SU-DHL-6 (cell line): Measurements from ENCODE around the gene FAM53A.
"Not testable (repeated sequence)": the region's sequence is repeated elsewhere in the genome, so short reads cannot be mapped to it uniquely, and the experiment has no call there.

Experiments used
- H2AFZ ChIP-seq: fragments of 200-600 bp; sonication (generic); 2 replicates; pipeline ENCODE4 v1.6.1; 2014; ENCODE audit warnings: low read depth, mild to moderate bottlenecking, moderate library complexity, mixed read lengths, antibody characterized with exemption, low read length; ENCODE audit not compliant: severe bottlenecking
- H3F3A ChIP-seq: fragments of 200-600 bp; shearing (Covaris generic); 2 replicates; pipeline ENCODE4 v1.6.0; 2016; ENCODE audit warnings: antibody characterized with exemption, mild to moderate bottlenecking; ENCODE audit not compliant: insufficient read depth
- H3K27ac ChIP-seq: fragments of 200-600 bp; sonication (generic); 2 replicates; pipeline ENCODE4 v1.5.1; 2016; ENCODE audit warnings: low read depth, mild to moderate bottlenecking, low read length, moderate library complexity, mixed read lengths
- H3K27me3 ChIP-seq: fragments of 200-600 bp; sonication (generic), shearing (Covaris generic); 2 replicates; pipeline ENCODE4 v1.6.0; 2014; ENCODE audit warnings: mild to moderate bottlenecking, low read length
- H3K36me3 ChIP-seq: fragments of 200-600 bp; sonication (generic); 2 replicates; pipeline ENCODE4 v1.6.1; 2014; ENCODE audit warnings: mild to moderate bottlenecking, low read length, mixed read lengths
- H3K4me2 ChIP-seq: fragments of 300-600, 200-600 bp; shearing (Covaris generic), sonication (generic); 2 replicates; pipeline ENCODE4 v1.6.0; 2014; ENCODE audit warnings: low read length, low read depth, mild to moderate bottlenecking; ENCODE audit not compliant: poor library complexity, severe bottlenecking
- H3K4me3 ChIP-seq: fragments of 200-600 bp; sonication (generic); 2 replicates; pipeline ENCODE4 v1.5.1; 2014; ENCODE audit warnings: antibody characterized with exemption, low read length, mild to moderate bottlenecking, mixed read lengths; ENCODE audit not compliant: insufficient read depth, poor library complexity, severe bottlenecking
- H3K79me2 ChIP-seq: fragments of 200-600 bp; sonication (generic); 2 replicates; pipeline ENCODE4 v1.6.1; 2014; ENCODE audit warnings: mild to moderate bottlenecking, low read length, moderate library complexity; ENCODE audit not compliant: insufficient read depth
- H3K9ac ChIP-seq: fragments of 200-600 bp; sonication (generic); 2 replicates; pipeline ENCODE4 v1.7.0; 2014; ENCODE audit warnings: mild to moderate bottlenecking, low read length
- H3K9me2 ChIP-seq: fragments of 200-600 bp; sonication (generic); replicated peaks from 2 replicates; pipeline ENCODE4 v1.6.1; 2014; ENCODE audit warnings: low read length; ENCODE audit not compliant: insufficient read depth
- H3K9me3 ChIP-seq: fragments of 200-600 bp; sonication (generic); 2 replicates; pipeline ENCODE4 v1.6.1; 2014; ENCODE audit warnings: low read length, mixed read lengths; ENCODE audit not compliant: insufficient read depth
- H4K20me1 ChIP-seq: fragments of 200-600 bp; sonication (generic); 2 replicates; pipeline ENCODE4 v1.6.1; 2014; ENCODE audit warnings: low read depth, mild to moderate bottlenecking, antibody characterized with exemption, low read length, moderate library complexity, mixed read lengths
- CTCF ChIP-seq: fragments of 200-600 bp; sonication (generic); IDR thresholded peaks from one replicate; pipeline ENCODE4 v1.5.1; 2017; ENCODE audit warnings: antibody characterized with exemption, mild to moderate bottlenecking, low read length, moderate library complexity; ENCODE audit not compliant: insufficient read depth, poor library complexity, severe bottlenecking
- EZH2phosphoT487 ChIP-seq: fragments of 200-600 bp; sonication (generic), shearing (Covaris generic); conservative IDR thresholded peaks from 2 replicates; pipeline ENCODE4 v1.6.1; 2018; ENCODE audit warnings: mild to moderate bottlenecking, antibody characterized with exemption, low read length, moderate library complexity, mixed read lengths

FAM53A gene

GRCh38 chr4:1642196-1642951, 41.7 kb downstream of the FAM53A start:
- TF ChIP-seq EZH2phosphoT487 (no peak), CTCF (no peak)
- Histone ChIP-seq H3K9me3 (no peaks in the 10 kb centered on the region), H3K9me2 (no peaks in the 10 kb centered on the region), H3K4me2 (no peak overlapping the region), H3K27me3 (no peaks in the 10 kb centered on the region), H3K4me3 (no peak overlapping the region), H3K36me3 (no peaks in the 10 kb centered on the region), H3K27ac (no peak overlapping the region), H3K79me2 (no peaks in the 10 kb centered on the region), H2AFZ (no peak overlapping the region), H4K20me1 (no peaks in the 10 kb centered on the region), H3F3A (no peaks in the 10 kb centered on the region), H3K9ac (no peak overlapping the region)

GRCh38 chr4:1641671-1642070, 42.4 kb downstream of the FAM53A start:
- no peaks in the 10 kb centered on the region for H3K36me3 ChIP-seq

GRCh38 chr4:1640716-1641503, 43.2 kb downstream of the FAM53A start:
- not testable (repeated sequence) for H3K9ac ChIP-seq, H3K4me2 ChIP-seq, H3K9me3 ChIP-seq, H3K27ac ChIP-seq, H2AFZ ChIP-seq, H3K36me3 ChIP-seq, H3K79me2 ChIP-seq, H3F3A ChIP-seq, H3K9me2 ChIP-seq, H3K4me3 ChIP-seq, H4K20me1 ChIP-seq, H3K27me3 ChIP-seq

More at GRCh38 chr4:1641671-1642070, 42.4 kb downstream of the FAM53A start:
- Histone ChIP-seq H3F3A (no peaks in the 10 kb centered on the region), H3K9ac (no peak overlapping the region), H3K27me3 (no peaks in the 10 kb centered on the region), H3K9me2 (no peaks in the 10 kb centered on the region), H3K27ac (no peak overlapping the region), H3K79me2 (no peaks in the 10 kb centered on the region), H3K4me3 (no peak overlapping the region), H3K4me2 (no peak overlapping the region), H3K9me3 (no peaks in the 10 kb centered on the region), H4K20me1 (no peaks in the 10 kb centered on the region), H2AFZ (no peak overlapping the region)
- TF ChIP-seq EZH2phosphoT487, result no peak
- TF ChIP-seq CTCF, result no peak

GRCh38 chr4:1640190-1640589, 43.9 kb downstream of the FAM53A start:
- no peaks in the 10 kb centered on the region for H3K9me2 ChIP-seq

More at GRCh38 chr4:1640190-1640589, 43.9 kb downstream of the FAM53A start:
- H2AFZ ChIP-seq, result no peak overlapping the region
- H3K36me3 ChIP-seq, result no peaks in the 10 kb centered on the region
- no peaks in the 10 kb centered on the region for H3K9me3 ChIP-seq
- H3K4me2 ChIP-seq, result no peak overlapping the region
- no peaks in the 10 kb centered on the region for H3K27me3 ChIP-seq
- no peak overlapping the region for H3K27ac ChIP-seq
- H3F3A ChIP-seq, result no peaks in the 10 kb centered on the region
- H3K79me2 ChIP-seq, result no peaks in the 10 kb centered on the region
- no peak for TF ChIP-seq EZH2phosphoT487
- TF ChIP-seq CTCF, result no peak
- H4K20me1 ChIP-seq, result no peaks in the 10 kb centered on the region
- no peak overlapping the region for H3K9ac ChIP-seq
- H3K4me3 ChIP-seq, result no peak overlapping the region
